ENCODE results near the gene RTN3.
"Not testable (repeated sequence)": the region's sequence is repeated elsewhere in the genome, so short reads cannot be mapped to it uniquely, and the experiment has no call there.

Gene RTN3

GRCh38 chr11:63682066-63683021, 1.0 kb downstream of the RTN3 start:
- FAIRE-seq (peak; percentile 42), DNase-seq (ENCODE audit: insufficient read length, low spot score) (no peak)

- FAIRE-seq, result no peak
- DNase-seq (ENCODE audit: insufficient read length, low spot score), result no peak
These were observed 2.1 kb downstream of the RTN3 start for GRCh38 chr11:63683133-63683991.

DNA sequence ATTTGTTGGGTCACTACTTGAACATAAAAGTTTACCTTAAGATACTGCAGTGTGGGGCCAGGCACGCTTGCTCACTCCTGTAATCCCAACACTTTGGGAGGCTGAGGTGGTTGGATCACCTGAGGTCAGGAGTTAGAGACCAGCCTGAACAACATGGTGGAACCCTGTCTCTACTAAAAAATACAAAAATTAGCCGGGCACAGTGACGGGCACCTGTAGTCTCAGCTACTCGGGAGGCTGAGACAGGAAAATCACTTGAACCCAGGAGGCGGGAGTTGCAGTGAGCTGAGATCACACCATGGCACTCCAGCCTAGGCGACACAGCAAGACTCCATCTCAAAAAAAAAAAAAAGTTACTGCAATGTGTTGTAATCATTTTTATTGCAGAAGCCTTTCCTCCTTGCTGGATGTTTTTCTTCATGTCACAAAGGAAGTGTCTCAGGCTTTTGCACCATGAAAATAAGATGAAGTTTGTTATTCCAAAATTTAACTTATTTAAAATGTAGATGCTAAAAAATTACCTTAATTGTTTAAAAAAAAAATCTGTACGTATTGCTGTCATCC, 3.9 kb downstream of the RTN3 start:
- not testable (repeated sequence) for DNase-seq (ENCODE audit: insufficient read length, low spot score)

DNA sequence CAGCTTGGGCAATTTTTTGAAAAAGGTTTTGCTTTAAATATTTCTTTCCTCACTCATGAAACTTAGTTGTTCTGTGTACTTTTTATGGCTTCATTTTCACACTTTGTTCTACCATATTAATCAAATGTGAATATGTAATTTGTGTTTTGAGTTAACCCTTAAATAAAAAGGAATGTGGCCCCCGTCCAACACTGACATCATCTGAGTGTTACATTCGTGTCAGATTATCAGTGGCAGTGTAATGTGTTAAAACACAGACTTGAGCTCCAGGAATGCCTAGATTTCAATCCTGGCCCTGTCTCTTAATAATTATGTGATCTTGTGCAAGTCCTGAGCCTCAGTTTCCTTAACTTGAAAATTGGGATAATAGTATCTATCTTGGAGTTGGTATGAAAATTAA, 5.6 kb downstream of the RTN3 start:
- FAIRE-seq, result no peak
- no peak for DNase-seq (ENCODE audit: insufficient read length, low spot score)

More for the DNA sequence above, 3.9 kb downstream of the RTN3 start:
- FAIRE-seq, result not testable (repeated sequence)

GRCh38 chr11:63687845-63688244, 6.5 kb downstream of the RTN3 start:
- no peak for DNase-seq (ENCODE audit: insufficient read length, low spot score)
- no peak for FAIRE-seq

DNA sequence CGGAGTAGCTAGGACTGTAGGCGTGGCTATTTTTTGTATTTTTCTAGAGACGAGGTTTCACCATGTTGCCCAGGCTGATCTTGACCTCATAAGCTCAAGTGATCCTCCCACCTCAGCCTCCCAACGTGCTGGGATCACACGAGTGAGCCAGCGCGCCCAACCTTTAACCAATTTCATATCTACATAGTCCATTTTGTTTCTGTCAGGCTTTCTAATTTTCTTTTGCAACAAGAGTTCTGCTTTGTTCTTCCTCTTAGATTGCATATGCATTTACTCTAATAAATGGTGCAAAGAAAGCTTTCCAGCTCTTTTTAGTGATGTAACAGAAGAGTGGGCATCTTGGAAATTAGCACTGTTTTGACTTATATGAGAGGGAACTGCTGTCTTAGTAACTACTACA, 13.3 kb downstream of the RTN3 start:
- DNase-seq (ENCODE audit: insufficient read length, low spot score), result no peak
- FAIRE-seq, result no peak

DNA sequence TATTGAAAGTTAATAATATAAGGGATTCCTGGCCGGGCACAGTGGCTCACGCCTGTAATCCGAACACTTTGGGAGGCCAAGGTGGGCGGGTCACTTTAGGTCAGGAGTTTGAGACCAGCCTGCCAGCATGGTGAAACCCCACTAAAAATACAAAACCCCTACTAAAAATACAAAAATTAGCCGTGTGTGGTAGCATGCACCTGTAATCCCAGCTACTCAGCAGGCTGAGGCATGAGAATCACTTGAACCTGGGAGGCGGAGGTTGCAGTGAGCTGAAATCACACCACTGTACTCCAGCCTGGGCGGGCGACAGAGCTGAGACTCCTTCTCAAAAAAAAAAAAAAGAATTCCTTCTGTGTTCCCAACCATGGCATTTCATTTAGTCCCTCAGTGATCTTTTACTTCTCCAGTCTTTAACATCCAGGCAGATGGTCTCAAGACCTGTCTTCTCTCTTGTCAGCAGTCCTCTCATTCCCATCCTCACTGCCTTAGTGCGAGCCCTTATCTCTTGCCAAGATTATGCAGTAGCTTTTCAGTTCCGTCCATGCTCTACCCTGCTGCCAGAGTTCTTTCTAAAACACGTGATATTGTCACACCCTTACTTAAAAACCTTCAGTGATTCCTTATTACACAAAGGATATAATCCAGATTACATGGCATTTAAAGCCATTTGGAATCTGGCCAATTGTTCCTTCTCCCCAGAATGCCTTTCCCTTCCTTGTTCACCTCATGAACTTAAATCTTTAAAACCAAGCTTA, 17.9 kb downstream of the RTN3 start:
- FAIRE-seq (no peak), DNase-seq (ENCODE audit: insufficient read length, low spot score) (no peak)

GRCh38 chr11:63699896-63700295, 18.6 kb downstream of the RTN3 start:
- DNase-seq (ENCODE audit: insufficient read length, low spot score), result no peak
- FAIRE-seq, result no peak

DNA sequence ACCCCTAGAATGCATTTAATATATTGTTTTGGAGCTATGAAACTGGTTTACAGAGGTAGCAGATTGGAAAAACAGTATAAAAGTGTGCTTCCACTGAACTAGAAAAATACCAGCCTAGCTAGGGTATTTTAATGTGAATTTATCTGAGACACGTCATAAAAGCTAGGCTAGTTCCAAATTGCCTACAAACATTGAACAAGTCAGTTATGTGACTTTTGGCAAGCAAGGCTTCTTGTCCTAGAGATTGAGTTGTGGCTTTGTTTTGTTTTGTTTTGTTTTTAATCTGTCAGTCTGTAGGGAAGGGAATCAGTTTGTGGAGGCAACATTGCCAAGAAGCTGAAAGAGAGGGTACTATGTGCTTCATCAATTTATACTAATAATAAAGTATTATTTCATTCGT, 24.2 kb downstream of the RTN3 start:
- FAIRE-seq, result no peak

GRCh38 chr11:63708764-63709163, 27.5 kb downstream of the RTN3 start:
- DNase-seq (ENCODE audit: insufficient read length, low spot score) (no peak), FAIRE-seq (no peak)

More for the DNA sequence above, 24.2 kb downstream of the RTN3 start:
- DNase-seq (ENCODE audit: insufficient read length, low spot score), result no peak

DNA sequence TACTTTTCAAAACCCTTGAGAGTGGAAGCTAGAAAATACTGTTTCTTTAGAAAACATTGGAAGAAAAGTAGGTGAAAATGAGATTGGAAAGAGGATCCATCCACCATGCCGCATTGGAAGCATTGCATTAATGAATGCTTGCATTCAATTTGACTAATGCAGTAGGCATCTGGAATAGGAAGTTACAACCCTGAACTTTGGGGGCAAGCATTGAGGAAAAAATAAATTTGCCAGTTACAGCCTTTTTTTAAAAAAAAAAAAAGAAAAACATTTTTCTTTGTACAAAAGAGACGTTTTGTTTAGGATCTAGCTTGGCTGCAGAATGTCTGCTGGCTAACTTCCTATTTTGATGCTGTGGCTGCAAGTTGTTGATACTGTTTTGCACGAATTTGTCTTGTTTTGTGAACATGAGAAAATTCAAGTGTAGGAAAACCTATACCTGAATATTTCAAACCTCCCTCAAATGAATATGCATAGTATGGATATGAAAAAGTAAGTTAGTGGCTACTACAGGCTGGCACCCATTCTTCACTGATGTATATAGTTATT, 28.1 kb downstream of the RTN3 start:
- FAIRE-seq (no peak), DNase-seq (ENCODE audit: insufficient read length, low spot score) (no peak)

DNA sequence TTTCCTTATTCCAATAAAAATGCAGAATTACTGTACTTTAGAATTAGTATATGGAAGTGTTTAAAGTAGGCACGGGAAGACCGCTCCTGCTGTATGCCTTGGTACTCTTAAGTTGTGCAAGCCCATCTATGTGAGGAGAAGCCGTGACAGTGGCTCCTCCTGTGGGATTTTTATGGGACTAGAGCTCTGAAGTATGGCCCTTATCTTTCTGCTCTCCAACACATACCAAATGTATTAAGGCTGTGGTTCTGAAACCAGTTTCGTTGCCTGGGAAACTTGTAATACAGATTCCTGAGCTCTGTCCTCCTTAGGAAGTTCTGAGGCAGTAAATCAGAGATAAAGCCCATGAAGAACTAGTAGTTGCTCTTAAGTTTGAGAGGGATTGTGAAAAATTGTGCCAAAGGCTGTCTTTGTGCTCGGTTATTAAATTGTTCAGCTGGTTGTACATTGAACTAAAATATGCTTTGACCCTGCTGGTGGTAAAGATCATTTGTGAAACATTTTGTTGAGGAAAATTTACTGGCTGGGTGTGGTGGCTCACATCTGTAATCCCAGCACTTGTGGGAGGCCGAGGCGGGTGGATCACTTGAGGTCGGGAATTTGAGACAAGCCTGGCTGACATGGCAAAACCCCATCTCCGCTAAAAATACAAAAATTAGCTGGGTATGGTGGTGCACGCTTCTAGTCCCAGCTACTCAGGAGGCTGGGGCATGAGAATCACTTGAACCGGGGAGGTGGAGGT, 29.3 kb downstream of the RTN3 start:
- FAIRE-seq (no peak), DNase-seq (ENCODE audit: insufficient read length, low spot score) (no peak)

DNA sequence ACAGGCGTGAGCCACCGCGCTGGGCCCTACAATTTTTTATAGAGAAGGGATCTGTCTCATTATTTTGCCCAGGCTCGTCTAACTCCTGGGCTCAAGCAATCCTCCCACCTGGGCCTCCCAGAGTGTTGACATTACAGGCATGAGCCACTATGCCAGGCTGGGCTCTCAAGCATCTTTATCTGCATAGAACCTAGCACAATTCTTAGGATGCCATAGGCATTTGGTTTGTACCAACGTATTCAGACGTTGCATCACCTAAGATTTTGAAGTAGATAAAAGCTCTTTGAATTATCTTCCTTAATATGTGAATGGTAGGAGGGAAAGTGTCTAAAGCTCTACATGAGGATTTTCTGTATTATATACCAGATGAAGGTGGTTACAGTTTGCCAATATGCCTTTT, 30.5 kb downstream of the RTN3 start:
- FAIRE-seq, result no peak
- DNase-seq (ENCODE audit: insufficient read length, low spot score), result no peak

DNA sequence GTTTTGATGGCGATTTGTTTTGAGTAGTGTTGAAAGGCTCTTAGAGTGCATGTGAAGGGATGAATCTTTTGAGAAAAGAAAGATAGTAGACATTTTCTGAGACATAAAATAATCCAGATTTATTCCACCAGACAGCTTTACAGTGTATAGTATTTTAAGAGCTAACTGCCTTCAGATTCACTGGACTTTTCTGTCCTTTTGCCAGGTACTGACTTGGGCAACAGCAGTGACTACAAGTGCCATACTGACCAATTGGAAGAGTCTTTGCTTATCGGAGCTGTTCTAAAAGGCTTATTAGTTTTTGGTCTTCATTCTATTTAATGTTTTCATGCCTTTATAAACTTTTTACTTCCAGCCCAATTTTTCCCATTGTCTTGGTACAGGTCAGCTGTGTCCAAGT, 32.5 kb downstream of the RTN3 start:
- DNase-seq (ENCODE audit: insufficient read length, low spot score) (no peak), FAIRE-seq (no peak)

DNA sequence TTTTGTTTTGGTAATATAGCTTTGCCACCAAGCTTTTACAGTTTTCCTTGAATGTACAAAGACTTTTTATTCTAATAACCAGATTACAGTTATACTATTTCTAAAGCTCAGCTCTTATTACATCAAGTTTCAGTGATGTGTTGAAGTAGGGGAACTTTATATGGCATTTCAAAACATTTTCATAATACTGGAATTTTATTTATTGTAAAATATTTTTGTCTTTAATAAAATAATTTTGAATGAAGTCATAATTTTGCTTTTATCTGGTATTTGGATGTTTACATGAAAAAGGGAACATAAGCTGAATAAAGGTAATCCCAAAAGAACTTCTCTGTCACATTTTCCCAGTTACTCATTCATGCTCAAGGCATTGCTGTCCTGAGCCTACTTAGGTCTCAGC, 34.7 kb downstream of the RTN3 start:
- FAIRE-seq (no peak), DNase-seq (ENCODE audit: insufficient read length, low spot score) (no peak)

DNA sequence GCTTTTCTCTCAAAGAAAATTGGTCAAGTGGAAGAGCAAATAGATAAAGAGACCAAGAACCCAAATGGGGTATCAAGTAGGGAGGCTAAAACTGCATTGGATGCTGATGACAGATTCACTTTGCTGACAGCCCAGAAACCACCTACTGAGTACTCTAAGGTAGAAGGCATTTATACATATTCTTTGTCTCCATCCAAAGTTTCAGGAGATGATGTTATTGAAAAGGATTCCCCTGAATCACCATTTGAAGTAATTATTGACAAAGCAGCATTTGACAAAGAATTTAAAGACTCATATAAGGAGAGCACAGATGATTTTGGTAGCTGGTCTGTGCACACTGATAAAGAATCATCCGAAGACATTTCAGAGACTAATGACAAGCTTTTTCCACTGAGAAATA, 37.7 kb downstream of the RTN3 start:
- DNase-seq (ENCODE audit: insufficient read length, low spot score) (no peak), FAIRE-seq (no peak)

DNA sequence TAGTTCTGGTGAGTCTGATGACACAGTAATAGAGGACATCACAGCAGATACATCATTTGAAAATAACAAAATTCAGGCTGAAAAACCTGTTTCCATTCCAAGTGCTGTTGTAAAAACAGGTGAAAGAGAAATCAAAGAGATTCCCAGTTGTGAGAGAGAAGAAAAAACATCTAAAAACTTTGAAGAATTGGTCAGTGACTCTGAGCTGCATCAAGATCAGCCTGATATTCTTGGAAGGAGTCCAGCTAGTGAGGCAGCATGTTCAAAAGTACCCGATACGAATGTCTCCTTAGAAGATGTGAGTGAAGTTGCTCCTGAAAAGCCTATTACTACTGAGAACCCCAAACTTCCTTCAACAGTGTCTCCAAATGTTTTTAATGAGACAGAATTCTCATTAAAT, 38.7 kb downstream of the RTN3 start:
- FAIRE-seq (no peak), DNase-seq (ENCODE audit: insufficient read length, low spot score) (no peak)

DNA sequence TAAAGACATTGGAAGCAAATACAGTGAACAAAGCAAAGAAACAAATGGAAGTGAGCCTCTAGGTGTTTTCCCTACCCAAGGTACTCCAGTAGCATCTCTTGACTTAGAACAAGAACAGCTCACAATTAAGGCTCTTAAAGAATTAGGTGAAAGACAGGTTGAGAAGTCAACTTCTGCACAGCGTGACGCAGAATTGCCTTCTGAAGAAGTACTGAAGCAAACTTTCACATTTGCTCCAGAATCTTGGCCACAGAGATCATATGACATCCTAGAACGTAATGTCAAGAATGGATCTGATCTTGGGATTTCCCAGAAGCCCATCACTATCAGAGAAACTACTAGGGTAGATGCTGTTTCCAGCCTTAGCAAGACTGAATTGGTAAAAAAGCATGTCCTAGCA, 39.3 kb downstream of the RTN3 start:
- DNase-seq (ENCODE audit: insufficient read length, low spot score), result no peak
- FAIRE-seq, result no peak

DNA sequence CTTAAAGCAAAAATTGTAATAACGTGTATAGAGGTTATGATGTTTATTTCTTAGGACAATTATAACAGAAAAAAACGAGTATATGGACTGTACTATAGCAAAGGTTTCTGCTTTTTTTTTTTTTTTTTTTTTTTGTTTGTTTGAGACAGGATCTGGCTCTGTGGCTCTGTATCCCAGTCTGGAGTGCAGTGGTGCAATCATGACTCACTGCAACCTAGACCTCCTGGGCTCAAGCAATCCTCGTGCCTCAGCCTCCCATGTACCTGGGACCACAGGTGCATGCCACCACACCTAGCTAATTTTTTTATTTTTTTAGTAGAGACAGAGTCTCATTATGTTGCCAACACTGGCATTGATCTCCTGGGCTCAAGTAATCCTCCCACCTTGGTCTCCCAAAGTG, 48.0 kb downstream of the RTN3 start:
- DNase-seq (ENCODE audit: insufficient read length, low spot score), result no peak
- no peak for FAIRE-seq

- FAIRE-seq, result no peak
- DNase-seq (ENCODE audit: insufficient read length, low spot score), result no peak
These were observed 55.6 kb downstream of the RTN3 start for GRCh38 chr11:63736864-63737263.
